ENCODE results near the gene FLRT1.

DNA sequence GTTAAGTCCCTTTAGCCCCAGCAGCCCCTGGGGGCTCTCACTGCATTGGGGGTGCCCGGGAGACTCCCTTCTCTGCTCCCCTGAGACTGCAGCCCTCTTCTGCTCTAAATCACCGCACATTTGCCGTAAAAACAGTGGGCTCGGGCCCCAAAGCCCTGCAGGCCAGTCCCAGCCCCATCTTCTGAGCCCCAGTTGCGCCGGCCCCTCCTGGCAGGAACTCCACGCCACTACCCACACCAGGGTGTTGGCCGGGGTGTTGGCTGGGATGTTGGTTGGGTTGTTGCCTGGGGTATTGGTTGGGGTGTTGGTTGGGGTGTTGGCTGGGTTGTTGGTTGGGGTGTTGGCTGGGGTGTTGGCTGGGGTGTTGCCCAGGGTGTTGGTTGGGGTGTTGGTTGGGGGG lies 26.0 kb upstream of the FLRT1 start:
- TF ChIP-seq KDM1A (IDR thresholded peaks at IDR 0.05; ENCODE audit: low read depth) (no peak), CTCF (IDR thresholded peaks at IDR 0.05) (no peak), ESRRA (IDR thresholded peaks at IDR 0.05; ENCODE audit: borderline replicate concordance, low read length) (no peak), MYC (IDR thresholded peaks at IDR 0.05; ENCODE audit: borderline replicate concordance, low read length) (no peak), SMC3 (IDR thresholded peaks at IDR 0.05) (no peak), JUN (IDR thresholded peaks at IDR 0.05) (no peak), EHF (CRISPR knock-in tag; IDR thresholded peaks at IDR 0.05) (no peak), NR3C1 (IDR thresholded peaks at IDR 0.05) (no peak), CHD2 (IDR thresholded peaks at IDR 0.05; ENCODE audit: low read length, partially characterized antibody) (no peak)

All from A549 (cell line).